Pulmonary artery endothelial cell (primary cell): ENCODE data around the gene FLVCR2. TPM values are rescaled to one million over a fixed set of nuclear protein-coding genes. Genes with fewer than 3 reads are reported as not detected.

Experiments used
- DNase-seq: peaks from one replicate; pipeline ENCODE4 v3.0.0-alpha.2; 2011; ENCODE audit warnings: low read depth, low spot score
- total RNA-seq: library from RNA; depleted of rRNA; stranded (reverse); fragments of >200 nt; gene quantifications from 2 replicates; pipeline ENCODE4 v1.2.3, GENCODE V29; 2014

Gene FLVCR2
- total RNA-seq, 1 donor from 2014 or later = 0.40 TPM

GRCh38 chr14:75553761-75554364, 24.6 kb upstream of the FLVCR2 start:
- DNase-seq = no peak

- no peak for DNase-seq
Measured at GRCh38 chr14:75554482-75554881, 23.9 kb upstream of the FLVCR2 start.

- DNase-seq = no peak
Measured at GRCh38 chr14:75558440-75558839, 20.0 kb upstream of the FLVCR2 start.

GRCh38 chr14:75559045-75559444, 19.4 kb upstream of the FLVCR2 start:
- no peak for DNase-seq

DNA sequence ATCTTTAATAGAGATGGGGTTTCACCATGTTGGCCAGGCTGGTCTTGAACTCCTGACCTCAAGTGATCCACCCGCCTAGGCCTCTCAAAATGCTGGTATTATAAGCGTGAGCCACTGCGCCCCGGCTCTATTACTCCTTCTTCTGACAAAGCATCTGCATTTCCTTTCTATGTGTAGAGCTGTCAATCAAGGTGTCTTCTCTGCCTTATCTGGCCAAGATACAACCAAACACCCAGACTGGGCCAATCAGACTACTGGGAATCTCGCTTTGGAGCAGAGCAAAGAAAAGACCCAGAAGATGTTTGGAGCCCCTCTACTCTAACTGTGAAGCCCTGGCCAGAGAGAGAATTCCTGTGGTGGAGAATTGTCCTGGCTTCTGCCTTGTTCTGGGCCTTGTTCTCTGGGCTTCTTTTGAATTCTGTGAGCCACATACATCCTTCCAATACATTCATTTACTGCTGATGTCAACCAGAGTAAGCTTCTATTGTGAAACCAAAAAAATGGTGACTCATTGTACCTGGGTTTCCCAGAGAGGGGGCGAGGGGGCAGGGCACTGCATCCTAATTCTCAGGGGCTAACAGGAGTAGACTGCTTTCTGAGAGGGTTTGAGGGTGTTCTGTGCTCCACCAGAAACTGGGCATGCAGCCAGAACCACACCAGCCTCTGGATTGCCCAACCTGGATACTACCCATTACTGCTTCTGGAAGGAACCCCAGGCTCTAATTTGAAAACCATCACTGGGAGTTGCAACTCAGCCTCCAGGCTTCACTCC, 18.8 kb upstream of the FLVCR2 start:
- DNase-seq = no peak

DNA sequence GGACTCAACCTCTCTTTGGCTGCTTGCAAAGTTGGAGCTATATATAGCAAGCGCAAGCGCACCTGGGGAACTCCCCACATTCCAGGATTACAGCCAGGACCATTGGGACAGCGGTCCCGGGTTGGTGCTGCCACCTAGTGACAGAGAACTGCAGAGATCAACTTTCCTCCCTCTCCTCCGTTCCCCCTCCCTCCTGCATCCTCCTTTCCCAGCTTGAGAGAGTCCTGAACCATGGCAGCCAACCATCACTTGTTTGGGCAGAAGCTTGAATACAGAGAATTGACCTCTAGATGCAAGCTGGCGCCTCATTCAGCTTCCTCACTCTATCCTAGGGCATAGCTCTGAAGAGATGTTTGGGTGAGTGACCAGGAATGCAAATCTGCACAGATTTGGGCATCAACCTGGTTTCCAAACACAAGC, 17.4 kb upstream of the FLVCR2 start:
- no peak for DNase-seq

GRCh38 chr14:75562089-75562488, 16.3 kb upstream of the FLVCR2 start:
- no peak for DNase-seq

DNA sequence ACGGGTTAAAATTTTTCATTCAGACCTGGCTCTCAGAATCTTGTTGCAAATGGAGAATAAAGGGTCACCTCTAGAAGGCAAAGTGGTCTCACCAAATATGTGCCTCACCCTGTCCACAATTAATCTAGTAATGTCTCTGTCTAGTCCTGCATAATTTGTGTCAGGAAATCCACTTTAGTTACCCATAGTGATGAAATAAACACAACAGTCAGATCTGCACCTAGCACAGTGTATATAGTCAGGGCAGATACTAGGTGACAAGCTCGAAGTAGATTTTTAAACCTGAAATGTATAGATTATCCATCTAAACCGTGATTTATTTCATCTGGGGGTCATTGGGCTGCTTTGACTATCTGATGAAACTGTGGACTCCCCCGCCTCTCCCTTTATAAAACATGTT, 15.9 kb upstream of the FLVCR2 start:
- no peak for DNase-seq

- no peak for DNase-seq
Measured at GRCh38 chr14:75563931-75564330, 14.5 kb upstream of the FLVCR2 start.

- DNase-seq = no peak
Measured at GRCh38 chr14:75565056-75565455, 13.4 kb upstream of the FLVCR2 start.

DNA sequence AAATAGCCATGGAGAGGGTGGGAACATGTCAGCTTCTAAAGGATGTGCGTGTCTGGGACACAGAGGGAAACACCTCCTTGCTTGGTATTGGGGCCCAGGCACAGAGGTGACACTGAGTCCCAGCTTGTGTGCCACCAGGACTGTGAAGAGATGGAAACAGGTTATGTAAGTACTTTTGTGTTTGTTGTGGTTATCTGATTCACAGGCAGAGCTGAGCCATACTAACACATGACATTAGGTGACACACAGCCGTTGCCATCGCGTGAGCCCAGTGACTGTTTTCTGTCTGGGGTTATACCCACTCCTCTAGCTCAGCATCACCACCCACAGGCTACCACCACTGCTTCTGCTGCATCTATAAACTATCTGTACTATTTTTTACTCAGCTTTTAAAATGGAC, 12.1 kb upstream of the FLVCR2 start:
- no peak for DNase-seq

DNA sequence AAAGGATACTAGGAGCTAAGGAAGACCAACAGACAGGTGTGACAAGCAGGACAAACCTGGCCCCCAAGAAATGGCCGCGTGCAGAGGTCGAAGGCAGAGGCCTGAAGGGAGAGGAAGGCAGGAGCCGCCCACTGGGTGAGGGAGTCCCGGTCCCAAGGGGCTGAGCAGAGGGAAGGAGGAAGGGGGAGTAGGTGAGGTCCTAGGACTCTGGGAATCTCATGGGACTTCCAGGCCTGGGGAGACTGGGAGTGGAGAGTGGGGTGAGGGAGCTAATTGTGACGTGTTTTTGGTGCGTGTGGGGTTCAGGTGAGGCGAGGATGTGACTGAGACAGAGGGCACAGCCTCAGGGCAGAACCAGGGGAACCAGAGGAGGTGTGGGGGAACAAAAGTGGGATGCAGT, 11.7 kb upstream of the FLVCR2 start:
- no peak for DNase-seq

GRCh38 chr14:75568140-75568539, 10.3 kb upstream of the FLVCR2 start:
- no peak for DNase-seq

- no peak for DNase-seq
Measured at GRCh38 chr14:75568791-75569190, 9.6 kb upstream of the FLVCR2 start.

DNA sequence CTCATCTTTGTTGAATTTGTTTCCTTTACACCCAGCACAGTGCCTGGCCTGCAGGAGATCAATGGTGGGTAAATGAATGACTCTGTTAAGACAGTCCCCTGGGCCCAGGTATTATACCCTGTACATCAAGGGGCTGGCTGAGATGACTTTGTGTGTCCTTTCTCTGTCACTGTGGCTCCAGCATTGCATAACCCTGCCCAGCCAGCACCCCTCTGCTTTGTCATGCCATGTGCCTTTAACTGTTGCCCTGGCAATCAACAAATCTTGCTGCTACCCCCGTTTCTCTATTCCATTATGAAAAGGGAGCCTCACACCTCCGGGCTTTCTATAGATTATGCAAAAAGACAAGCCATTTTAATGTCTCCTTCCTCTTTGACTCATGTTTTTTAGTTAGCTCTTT, 7.6 kb upstream of the FLVCR2 start:
- DNase-seq = no peak

- no peak for DNase-seq
Measured at GRCh38 chr14:75572104-75572503, 6.3 kb upstream of the FLVCR2 start.

DNA sequence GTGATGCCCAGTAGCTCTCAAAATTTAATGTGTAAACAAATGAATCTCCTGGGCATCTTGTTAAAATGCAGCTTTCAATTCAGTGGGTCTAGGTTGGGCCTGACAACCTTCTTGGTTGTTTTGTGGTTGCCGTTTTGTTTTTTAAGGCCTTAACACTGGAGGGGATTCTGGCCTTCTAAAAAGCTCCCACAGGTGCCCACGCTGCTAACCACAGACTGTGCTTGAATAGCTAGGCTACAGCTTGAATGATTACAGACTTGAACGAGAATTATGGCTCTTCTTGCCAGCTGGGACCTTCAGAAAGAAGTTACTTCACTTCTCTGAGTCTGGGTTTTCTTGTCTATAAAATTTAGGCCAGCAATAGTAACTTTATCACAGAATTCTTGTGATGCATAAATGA, 1.3 kb upstream of the FLVCR2 start:
- no peak for DNase-seq

GRCh38 chr14:75577729-75578101, 705 bp upstream of the FLVCR2 start:
- peak; percentile 64 for DNase-seq

DNA sequence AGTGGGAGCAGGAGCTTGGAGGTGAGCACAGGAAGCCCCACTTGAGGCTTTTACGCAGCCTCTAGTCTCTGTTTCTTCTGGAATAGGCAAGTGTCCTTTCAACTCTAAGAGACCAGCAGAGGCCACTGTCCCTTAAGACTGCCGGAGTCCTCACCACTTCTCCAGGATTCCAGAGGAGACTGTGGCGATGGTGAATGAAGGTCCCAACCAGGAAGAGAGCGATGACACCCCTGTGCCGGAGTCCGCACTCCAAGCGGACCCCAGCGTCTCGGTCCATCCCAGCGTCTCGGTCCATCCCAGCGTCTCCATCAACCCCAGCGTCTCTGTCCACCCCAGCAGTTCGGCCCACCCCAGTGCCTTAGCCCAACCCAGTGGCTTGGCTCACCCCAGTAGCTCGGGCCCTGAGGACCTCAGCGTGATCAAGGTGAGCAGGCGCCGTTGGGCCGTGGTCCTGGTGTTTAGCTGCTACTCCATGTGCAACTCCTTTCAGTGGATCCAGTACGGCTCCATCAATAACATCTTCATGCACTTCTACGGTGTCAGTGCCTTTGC, 442 bp downstream of the FLVCR2 start:
- DNase-seq = no peak

DNA sequence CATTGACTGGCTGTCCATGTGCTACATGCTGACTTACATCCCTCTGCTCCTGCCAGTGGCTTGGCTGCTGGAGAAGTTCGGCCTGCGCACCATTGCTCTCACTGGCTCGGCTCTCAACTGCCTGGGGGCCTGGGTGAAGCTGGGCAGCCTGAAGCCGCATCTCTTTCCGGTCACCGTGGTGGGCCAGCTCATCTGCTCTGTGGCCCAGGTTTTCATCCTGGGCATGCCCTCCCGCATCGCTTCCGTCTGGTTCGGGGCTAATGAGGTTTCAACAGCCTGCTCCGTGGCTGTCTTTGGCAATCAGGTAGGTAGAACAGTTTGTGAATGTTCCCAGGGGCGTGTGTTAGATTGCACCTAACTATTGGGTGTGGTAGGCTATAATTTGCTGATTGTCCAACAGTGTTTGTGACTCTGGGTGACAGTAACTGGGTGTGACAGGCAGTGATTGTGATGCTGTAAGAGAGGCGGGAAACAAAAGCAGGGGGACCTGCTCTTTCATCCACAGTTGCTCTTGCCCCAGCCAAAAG, 981 bp downstream of the FLVCR2 start:
- no peak for DNase-seq

DNA sequence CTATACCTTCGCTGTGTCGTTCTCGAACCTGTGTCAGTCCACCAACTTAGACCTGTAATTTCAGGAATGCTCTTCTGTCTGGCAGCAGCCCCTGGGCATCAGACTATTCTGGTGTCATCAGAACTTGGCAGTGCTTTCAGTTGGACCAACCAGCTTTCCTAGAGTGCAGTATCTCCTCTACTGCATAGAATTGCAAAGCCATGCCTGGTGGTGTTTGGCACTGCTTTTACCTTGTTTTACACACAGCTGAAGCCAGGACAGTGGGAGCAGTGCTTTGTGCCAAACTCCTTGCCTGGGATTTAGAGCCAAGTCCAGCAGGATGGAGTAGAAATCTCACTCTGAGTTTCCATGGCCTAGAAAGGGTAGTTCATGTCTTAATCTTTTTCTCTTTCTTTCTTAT, 1.5 kb downstream of the FLVCR2 start:
- DNase-seq = no peak

- DNase-seq = no peak
Measured at GRCh38 chr14:75587388-75587787, 9.0 kb downstream of the FLVCR2 start.

- no peak for DNase-seq
Measured at GRCh38 chr14:75589931-75590330, 11.5 kb downstream of the FLVCR2 start.
